Uterus (tissue), 4 donors: ENCODE data around the gene SNRNP70. TPM values are rescaled to one million over a fixed set of nuclear protein-coding genes. Genes with fewer than 3 reads are reported as not detected.
"Not testable (repeated sequence)": the region's sequence is repeated elsewhere in the genome, so short reads cannot be mapped to it uniquely, and the experiment has no call there.

Experiments used
- DNase-seq, 2 donors: peaks; one replicate each; pipeline ENCODE4 v3.0.0-alpha.2; 2019 to 2020
- H3K27ac ChIP-seq, 2 donors: fragments of 200-600 bp; sonication (generic); 1 replicate in 1 of 2; 2 replicates in 1 of 2; pipeline ENCODE4 v1.5.1; 2016 to 2018
- H3K27me3 ChIP-seq, 2 donors: fragments of 200-600 bp; sonication (generic); one replicate each; pipeline ENCODE4 v1.5.1; 2018 to 2019; ENCODE audit warnings: control low read depth in 1 of 2
- H3K36me3 ChIP-seq, 2 donors: fragments of 200-600 bp; sonication (generic); one replicate each; pipeline ENCODE4 v1.5.1; 2019; ENCODE audit warnings: control low read depth in 1 of 2
- H3K4me1 ChIP-seq, 2 donors: fragments of 200-600 bp; sonication (generic); one replicate each; pipeline ENCODE4 v1.5.1; 2018 to 2019; ENCODE audit warnings: control low read depth in 1 of 2
- H3K4me3 ChIP-seq, 2 donors: fragments of 200-600 bp; sonication (generic); 1 replicate in 1 of 2; 2 replicates in 1 of 2; pipeline ENCODE4 v1.5.1; 2018 to 2019; ENCODE audit warnings: mild to moderate bottlenecking in 1 of 2
- H3K9me3 ChIP-seq, 2 donors: fragments of 200-600 bp; sonication (generic); one replicate each; pipeline ENCODE4 v1.5.1; 2019; ENCODE audit warnings: control low read depth in 1 of 2
- CTCF ChIP-seq, 4 experiments: fragments of 200-600 bp in 2 of 4; fragments of 450-650 bp in 2 of 4; sonication (generic) in 2 of 4; IDR thresholded peaks; one replicate each; pipeline ENCODE4 v1.5.1; 2016 to 2019; ENCODE audit warnings: antibody characterized with exemption in 4 of 4, mild to moderate bottlenecking in 2 of 4, moderate library complexity in 1 of 4
- POLR2A ChIP-seq, 2 donors: fragments of 450-650 bp; IDR thresholded peaks; one replicate each; pipeline ENCODE4 v1.6.1; 2016; ENCODE audit warnings: antibody characterized with exemption in 2 of 2, mild to moderate bottlenecking in 1 of 2, moderate library complexity in 1 of 2
- intact Hi-C: fragments of 100-400 bp; cut with DNase I; formaldehyde crosslinking; loops from one replicate; pipeline ENCODE4 v1.15.1; 2023; ENCODE audit warnings: low total_unique reads
- total RNA-seq, 4 donors: library from RNA; depleted of rRNA in 3 of 4; stranded (reverse); fragments of >200 nt in 3 of 4; gene quantifications; one replicate each; pipeline versions ENCODE4 v1.1.0 to v1.2.4, GENCODE V29; 2014 to 2023
- donor health status: DM: yes; HTN: yes; CAD: no.

The SNRNP70 gene
- total RNA-seq, 4 donors from 2014 or later: 196 to 462 (median 289) TPM

- Histone ChIP-seq H3K27ac (no peak overlapping the region), H3K36me3 (no peaks in the 10 kb centered on the region), H3K9me3 (no peaks in the 10 kb centered on the region), H3K27me3 (no peaks in the 10 kb centered on the region), H3K4me1 (peaks cover 0 to 17% of the 10 kb centered on the region in 2 donors), H3K4me3 (no peak overlapping the region)
- TF ChIP-seq POLR2A (IDR thresholded peaks at IDR 0.05) (no peak), CTCF (IDR thresholded peaks at IDR 0.05) (no peak)
- DNase-seq: no peak
- intact Hi-C loops: no loop called here
These were observed 35.6 kb downstream of the SNRNP70 start for GRCh38 chr19:49120868-49121267.

GRCh38 chr19:49121841-49122240, 36.6 kb downstream of the SNRNP70 start:
- H3K27me3 ChIP-seq, H3K4me3 ChIP-seq, DNase-seq, H3K36me3 ChIP-seq, H3K27ac ChIP-seq, H3K9me3 ChIP-seq, intact Hi-C loops: not testable (repeated sequence)
- peaks cover 0 to 17% of the 10 kb centered on the region in 2 donors for H3K4me1 ChIP-seq

GRCh38 chr19:49123285-49123684, 38.0 kb downstream of the SNRNP70 start:
- H3K27me3 ChIP-seq, H3K9me3 ChIP-seq, H3K27ac ChIP-seq, H3K36me3 ChIP-seq, H3K4me3 ChIP-seq, intact Hi-C loops, DNase-seq: not testable (repeated sequence)
- peaks cover 0 to 16% of the 10 kb centered on the region in 2 donors for H3K4me1 ChIP-seq

- Histone ChIP-seq H3K4me3 (no peak overlapping the region), H3K4me1 (peaks cover 0 to 7% of the 10 kb centered on the region in 2 donors), H3K9me3 (no peaks in the 10 kb centered on the region), H3K36me3 (no peaks in the 10 kb centered on the region), H3K27me3 (no peaks in the 10 kb centered on the region), H3K27ac (no peak overlapping the region)
- TF ChIP-seq POLR2A (IDR thresholded peaks at IDR 0.05) (no peak), CTCF (IDR thresholded peaks at IDR 0.05) (no peak)
- DNase-seq: no peak
- intact Hi-C loops: no loop called here
These were observed 39.9 kb downstream of the SNRNP70 start for GRCh38 chr19:49125025-49125731.

- Histone ChIP-seq H3K36me3 (no peaks in the 10 kb centered on the region), H3K4me1 (peaks cover 0 to 4% of the 10 kb centered on the region in 2 donors), H3K27me3 (no peaks in the 10 kb centered on the region), H3K9me3 (no peaks in the 10 kb centered on the region), H3K4me3 (no peak overlapping the region), H3K27ac (no peak overlapping the region)
- intact Hi-C loops: no loop called here
- DNase-seq: no peak
- no peak for TF ChIP-seq CTCF (IDR thresholded peaks at IDR 0.05)
- no peak for TF ChIP-seq POLR2A (IDR thresholded peaks at IDR 0.05)
These were observed 41.3 kb downstream of the SNRNP70 start for GRCh38 chr19:49126575-49126974.

- DNase-seq, H3K27ac ChIP-seq, H3K4me3 ChIP-seq, H3K36me3 ChIP-seq, H3K9me3 ChIP-seq, H3K4me1 ChIP-seq, intact Hi-C loops, H3K27me3 ChIP-seq: not testable (repeated sequence)
These were observed 42.0 kb downstream of the SNRNP70 start for GRCh38 chr19:49127225-49127624.
